ENCODE data around the gene PHF5A.

- TF ChIP-seq POLR2A (IDR thresholded peaks at IDR 0.05; ENCODE audit: low read length): no peak
- no peak for TF ChIP-seq GATA1 (IDR thresholded peaks at IDR 0.05; ENCODE audit: low read depth, low read length)
These were observed 19.6 kb upstream of the PHF5A start for GRCh38 chr22:41488076-41488475.

All from erythroblast (primary cell).